ENCODE data around the gene PTPRC.

The PTPRC gene

GRCh38 chr1:198620218-198620617 is 18.6 kb upstream of the PTPRC start:
- no peak for DNase-seq (ENCODE audit: low spot score)

DNA sequence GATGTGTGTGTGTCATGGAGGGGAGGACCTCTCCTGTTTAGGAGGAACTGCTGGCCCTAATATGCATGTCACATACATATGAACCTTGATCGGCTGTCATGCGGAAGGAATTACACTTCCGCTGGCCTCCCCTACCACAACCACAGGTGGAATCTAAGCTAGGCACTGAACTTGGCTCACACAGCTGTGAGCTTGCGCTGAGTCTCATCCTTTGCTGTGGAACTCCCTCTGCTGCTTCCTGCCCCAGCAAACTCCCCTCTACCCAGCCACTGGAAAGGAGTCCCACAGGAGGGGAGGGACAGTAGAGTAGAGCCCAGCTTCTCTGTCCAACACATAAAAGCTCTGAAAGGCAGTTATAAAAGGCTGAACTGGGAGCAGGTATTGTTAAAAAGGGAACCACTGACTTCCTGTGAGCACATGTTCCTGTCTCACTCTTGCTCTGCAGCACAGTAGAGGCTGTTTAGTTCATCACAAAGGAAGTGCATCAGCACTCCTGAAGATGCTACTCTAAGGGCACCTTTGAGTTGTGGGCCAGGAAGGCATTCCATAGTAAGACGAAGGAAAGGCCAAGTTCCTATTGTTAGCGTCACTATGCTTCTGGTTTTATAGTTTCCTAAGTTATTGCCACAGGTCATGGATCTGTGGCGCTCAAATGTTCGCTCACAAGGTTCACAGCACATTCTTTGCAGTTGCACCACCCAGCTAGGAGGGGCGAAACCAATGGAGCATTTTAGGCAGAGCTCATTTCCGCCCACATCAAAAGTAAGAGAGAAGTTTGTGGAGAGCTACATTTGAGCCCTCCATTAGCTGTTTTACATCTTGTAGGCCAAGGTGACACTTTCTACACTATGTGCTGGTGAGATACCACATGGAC is 17.7 kb upstream of the PTPRC start:
- peak; percentile 98 for DNase-seq (ENCODE audit: low spot score)

GRCh38 chr1:198622001-198622400 is 16.8 kb upstream of the PTPRC start:
- DNase-seq (ENCODE audit: low spot score) = no peak

DNA sequence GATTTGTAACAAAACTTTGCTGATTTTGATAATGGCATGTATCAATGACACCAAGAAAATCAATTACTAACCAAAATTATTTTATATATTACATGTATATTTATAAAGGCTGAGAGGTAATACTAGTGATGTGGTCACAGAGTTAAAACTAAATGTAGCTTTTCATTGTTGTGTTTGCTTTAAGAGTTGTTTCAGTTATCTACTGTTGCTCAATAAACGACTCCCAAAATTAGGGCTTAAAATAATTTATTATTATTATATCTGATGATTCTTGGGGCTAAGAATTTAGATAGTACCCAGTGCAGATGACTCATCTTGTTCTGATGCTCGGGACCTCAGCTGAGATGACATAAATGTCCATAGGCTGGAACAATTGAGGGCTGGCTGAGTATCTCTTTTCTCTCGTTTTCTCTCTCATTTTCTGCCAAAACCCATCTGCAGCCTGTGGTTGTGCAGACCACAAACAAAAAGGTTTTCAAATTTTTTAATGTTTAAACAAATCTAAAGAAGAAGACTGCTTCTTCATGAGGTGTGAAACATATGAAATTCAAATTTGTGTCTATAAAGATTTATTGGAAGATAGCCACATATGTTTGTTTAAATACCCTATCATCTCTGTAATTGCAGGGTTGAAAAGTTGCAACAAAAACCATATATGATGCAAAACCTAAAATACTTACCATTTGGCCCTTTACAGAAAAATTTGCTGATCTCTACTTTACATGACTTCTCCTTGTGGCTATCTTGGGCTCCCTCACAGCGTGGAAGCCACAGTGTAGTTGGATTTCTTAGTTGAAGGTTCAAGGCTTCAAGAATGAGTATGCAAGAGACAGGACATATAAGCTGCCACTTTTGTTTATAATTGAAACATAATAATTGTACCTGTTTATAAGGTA is 14.8 kb upstream of the PTPRC start:
- no peak for DNase-seq (ENCODE audit: low spot score)

DNA sequence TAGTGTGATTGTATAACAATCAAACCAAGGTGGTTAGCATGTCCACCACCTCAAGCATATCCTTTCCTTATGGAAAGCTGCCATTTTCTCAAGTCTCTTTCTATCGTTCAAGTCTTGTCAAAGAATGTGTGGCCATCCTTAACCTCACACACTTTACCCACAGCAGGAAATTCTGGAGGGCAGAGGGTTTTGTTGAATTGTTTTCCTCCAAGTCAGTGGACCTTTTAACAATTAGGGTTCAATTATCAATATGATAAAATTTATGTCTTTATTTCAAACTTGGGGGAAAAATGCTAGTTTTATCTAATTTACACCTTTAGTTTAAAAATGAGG is 14.2 kb upstream of the PTPRC start:
- no peak for DNase-seq (ENCODE audit: low spot score)

- no peak for DNase-seq (ENCODE audit: low spot score)
Observed at GRCh38 chr1:198627436-198628066, 11.3 kb upstream of the PTPRC start.

- no peak for DNase-seq (ENCODE audit: low spot score)
Observed at GRCh38 chr1:198628067-198628455, 10.8 kb upstream of the PTPRC start.

DNA sequence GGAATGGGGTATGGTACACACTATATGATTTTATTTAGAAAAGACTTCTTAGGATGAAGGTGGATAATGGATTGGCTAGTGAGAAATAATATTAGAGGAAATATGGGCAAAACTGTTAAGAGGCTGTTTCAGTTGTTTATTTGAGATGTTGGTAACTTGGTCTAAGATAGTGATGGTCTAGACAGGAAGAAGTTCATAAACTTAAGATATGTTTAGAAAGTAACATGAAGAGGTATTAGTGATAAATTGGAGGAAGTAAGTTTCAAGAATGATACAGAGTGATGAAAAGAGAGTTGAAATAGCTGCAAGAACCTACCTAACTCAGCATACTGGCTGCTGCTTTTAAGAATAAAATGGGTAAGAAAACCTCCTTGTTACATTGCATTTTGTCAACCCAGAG is 9.2 kb upstream of the PTPRC start:
- DNase-seq (ENCODE audit: low spot score) = no peak

GRCh38 chr1:198630863-198631262 is 8.0 kb upstream of the PTPRC start:
- DNase-seq (ENCODE audit: low spot score) = no peak

DNA sequence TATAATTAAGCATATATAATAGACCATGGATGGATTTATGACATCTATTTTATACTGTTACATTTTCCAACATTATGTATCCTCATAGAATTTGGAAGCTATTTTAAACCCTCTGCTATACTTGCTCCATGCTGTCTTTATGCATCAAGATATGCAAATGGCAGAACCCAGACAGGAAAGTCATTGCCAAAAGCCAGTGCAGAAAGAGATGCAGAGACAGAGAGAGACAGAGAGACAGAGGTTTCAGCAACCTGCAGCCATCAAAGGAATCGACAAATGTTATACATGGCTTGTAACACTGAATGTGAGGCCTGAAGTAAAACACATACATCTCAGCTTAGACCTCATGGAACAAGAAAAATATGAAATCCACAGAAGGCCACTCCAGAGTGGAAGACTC is 7.5 kb upstream of the PTPRC start:
- no peak for DNase-seq (ENCODE audit: low spot score)

GRCh38 chr1:198632007-198632406 is 6.8 kb upstream of the PTPRC start:
- DNase-seq (ENCODE audit: low spot score) = no peak

DNA sequence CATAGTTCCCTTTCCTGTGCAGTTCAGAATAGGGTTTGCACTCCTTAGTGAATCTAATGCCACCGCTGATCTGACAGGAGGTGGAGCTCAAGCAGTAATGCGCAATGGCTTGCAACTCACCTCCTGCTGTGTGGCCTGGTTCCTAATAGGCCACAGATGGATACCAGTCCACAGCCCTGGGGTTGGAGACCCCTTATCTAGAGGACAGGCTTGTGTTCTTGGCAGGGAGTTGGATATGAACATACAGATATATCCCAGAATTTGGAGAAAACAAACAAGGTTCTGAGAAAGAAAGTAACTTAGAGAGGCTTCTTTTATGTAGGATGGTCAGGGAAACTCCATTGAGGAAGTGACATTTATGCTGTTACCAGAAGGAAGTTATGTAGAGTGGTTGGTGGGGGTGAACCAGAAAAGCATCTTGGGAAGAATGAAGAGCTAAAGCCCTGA is 5.1 kb upstream of the PTPRC start:
- DNase-seq (ENCODE audit: low spot score) = no peak

GRCh38 chr1:198635964-198636363 is 2.9 kb upstream of the PTPRC start:
- DNase-seq (ENCODE audit: low spot score) = no peak

DNA sequence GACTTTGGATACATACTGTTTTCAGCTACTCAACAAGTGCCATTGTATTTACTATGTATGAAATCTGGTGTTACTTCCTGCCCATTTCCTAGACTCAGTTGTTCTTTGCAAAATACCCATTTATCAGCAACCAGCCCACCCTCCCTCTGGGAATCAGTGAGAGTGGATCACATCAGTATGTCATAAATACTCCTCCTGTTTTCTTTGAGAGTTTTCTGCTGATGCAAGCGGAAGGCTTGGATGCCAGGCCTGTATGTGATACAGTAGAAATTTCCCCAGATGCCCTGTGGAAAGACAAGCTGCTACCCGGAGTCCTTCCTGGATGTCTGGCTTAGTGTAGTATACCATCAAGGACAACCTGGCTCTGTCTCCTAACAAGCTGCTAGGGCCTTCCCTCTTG is 2.4 kb upstream of the PTPRC start:
- DNase-seq (ENCODE audit: low spot score) = no peak

DNA sequence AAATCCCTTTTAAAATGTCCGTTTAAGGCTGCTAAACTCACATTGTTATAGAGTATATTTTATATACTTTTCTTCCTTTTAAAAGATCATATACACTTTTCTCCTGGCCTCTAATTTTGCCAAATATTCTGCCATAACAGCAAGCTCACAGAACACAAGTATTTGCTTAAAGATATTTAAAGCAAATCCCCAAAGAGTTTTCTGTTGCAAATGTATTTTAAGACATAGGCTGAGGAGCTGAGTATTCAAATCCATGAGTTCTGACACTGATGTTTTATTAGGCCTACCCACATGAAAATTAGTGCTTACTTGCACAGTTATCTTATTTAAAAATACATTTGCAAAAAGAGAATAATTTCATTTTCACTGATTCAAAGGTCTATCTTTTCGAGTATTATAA is 1.7 kb upstream of the PTPRC start:
- DNase-seq (ENCODE audit: low spot score) = no peak

- no peak for DNase-seq (ENCODE audit: low spot score)
Observed at GRCh38 chr1:198637916-198638437, 863 bp upstream of the PTPRC start.

- DNase-seq (ENCODE audit: low spot score) = no peak
Observed at GRCh38 chr1:198638441-198638840, 399 bp upstream of the PTPRC start.

DNA sequence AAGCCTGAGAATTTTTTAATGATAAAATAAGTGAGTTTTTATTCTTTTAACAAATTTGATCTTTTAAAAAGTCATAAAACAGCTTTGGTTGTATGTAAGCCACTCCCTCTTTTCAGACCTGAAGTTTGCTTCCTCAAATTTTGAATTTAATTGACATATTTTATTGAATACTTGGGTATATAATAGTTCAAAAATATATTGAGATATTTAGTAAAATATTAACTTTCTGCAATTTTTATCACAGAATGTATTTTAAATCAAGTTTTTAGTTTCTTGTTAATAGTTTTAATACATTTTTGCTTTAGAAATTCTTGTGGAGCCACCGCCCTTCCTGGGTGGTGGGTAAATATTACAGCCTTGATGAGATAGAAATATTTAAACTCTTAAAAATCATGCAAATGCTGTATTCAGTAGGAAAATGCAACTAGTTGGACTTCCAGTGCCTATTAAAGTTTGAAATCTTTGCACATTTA is 867 bp downstream of the PTPRC start:
- DNase-seq (ENCODE audit: low spot score) = no peak

DNA sequence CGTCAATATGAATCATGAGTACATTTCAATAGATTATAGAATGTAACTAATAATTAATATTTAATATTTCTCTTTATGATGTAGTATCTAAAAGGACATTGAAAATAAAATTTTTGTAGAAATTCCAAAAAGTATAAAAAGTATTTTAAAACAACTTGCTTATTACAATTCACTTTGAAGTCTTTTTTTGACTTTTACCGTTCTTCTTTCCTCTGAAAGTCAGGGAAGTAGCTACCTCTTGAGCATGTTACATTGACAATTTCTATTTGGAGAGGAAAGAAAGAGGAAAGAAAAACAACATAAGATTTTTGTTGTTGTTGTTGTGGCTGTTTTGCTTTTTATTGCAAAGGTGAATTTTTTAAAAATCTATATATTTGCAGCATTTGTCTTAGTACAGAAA is 1.3 kb downstream of the PTPRC start:
- DNase-seq (ENCODE audit: low spot score) = no peak

DNA sequence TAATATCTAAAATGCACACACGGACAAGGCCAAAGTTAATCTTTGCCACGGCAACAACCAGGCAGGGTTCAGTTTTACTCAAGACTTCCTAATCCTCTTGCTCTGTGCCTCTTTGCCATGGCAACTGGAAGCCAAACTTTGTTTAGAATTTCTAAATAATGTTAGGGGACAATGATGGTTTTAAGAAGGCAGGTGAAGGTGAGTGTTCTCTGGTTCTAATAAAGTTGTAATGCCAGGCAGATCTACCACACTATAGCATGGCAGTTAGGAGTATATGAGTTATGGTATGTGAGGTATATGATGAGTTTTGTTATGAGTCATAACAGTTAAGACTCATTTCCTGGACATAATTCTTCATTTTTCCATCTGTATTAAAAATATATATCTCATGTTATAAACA is 2.7 kb downstream of the PTPRC start:
- DNase-seq (ENCODE audit: low spot score) = no peak

DNA sequence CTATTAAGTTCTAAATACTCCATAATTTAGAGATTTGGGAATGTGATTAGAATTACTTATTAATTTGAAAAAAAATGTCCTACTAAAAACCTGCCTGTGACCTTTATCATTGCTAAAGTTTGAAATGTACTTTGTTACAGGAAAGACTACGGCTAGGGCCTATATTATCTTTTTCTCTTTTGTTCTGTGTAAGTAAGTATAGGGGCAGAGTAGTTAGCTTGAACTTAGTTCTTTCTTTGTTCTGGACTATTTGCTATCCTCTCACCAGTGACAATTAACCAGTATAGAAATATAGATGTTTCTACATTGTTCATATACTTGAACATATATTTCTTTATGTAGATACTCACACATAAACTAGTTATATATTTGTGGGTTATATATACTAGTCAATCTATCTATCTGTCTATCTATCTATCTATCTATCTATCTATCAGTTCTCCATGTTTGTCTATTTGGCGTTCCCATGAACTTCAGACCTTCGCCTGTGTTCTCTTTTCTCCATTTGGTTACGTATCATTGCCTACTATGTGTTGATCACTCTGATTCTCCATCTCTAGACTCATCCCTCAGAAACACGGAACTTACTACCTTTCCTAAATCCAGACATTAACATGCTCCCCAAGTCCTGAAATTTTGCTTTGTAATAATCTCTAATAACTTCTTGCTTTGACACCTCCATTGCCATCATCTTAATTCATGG is 3.3 kb downstream of the PTPRC start:
- DNase-seq (ENCODE audit: low spot score) = no peak

GRCh38 chr1:198642983-198643382 is 4.1 kb downstream of the PTPRC start:
- no peak for DNase-seq (ENCODE audit: low spot score)

All from SW480 (cell line).